Liver (tissue), 9 donors: ENCODE measurements around the gene KCP. TPM values are rescaled to one million over a fixed set of nuclear protein-coding genes. Genes with fewer than 3 reads are reported as not detected.

Experiments used
- DNase-seq: peaks from one replicate; pipeline ENCODE4 v3.0.0-alpha.2; 2017; ENCODE audit warnings: low spot score
- H3K27ac ChIP-seq, 2 donors: one replicate each; pipeline ENCODE4 v1.7.0; 2013; ENCODE audit warnings: inconsistent platforms in 2 of 2, low read length in 2 of 2, control low read depth in 1 of 2, low read depth in 1 of 2, mild to moderate bottlenecking in 1 of 2
- H3K27me3 ChIP-seq, 4 donors: one replicate each; pipeline versions ENCODE4 v1.6.1 to v1.7.0; 2013; ENCODE audit warnings: low read length in 3 of 4, inconsistent platforms in 1 of 4, mild to moderate bottlenecking in 1 of 4, moderate library complexity in 1 of 4; ENCODE audit not compliant: control insufficient read depth in 4 of 4, insufficient read depth in 4 of 4
- H3K36me3 ChIP-seq, 4 donors: one replicate each; pipeline versions ENCODE4 v1.6.1 to v1.7.0; 2013; ENCODE audit warnings: low read length in 3 of 4, mild to moderate bottlenecking in 3 of 4, low read depth in 1 of 4, moderate library complexity in 1 of 4; ENCODE audit not compliant: control insufficient read depth in 4 of 4, insufficient read depth in 3 of 4
- H3K4me1 ChIP-seq, 4 donors: one replicate each; pipeline versions ENCODE4 v1.6.1 to v1.7.0; 2013; ENCODE audit warnings: low read length in 3 of 4, mild to moderate bottlenecking in 3 of 4, moderate library complexity in 1 of 4; ENCODE audit not compliant: control insufficient read depth in 4 of 4, insufficient read depth in 4 of 4
- H3K4me3 ChIP-seq, 3 donors: one replicate each; pipeline versions ENCODE4 v1.6.1 to v1.7.0; 2013; ENCODE audit warnings: low read length in 3 of 3, control low read depth in 1 of 3, low read depth in 1 of 3, mild to moderate bottlenecking in 1 of 3
- H3K9ac ChIP-seq, 2 donors: one replicate each; pipeline ENCODE4 v1.7.0; 2013; ENCODE audit warnings: low read length in 2 of 2, mild to moderate bottlenecking in 2 of 2, moderate library complexity in 2 of 2, control low read depth in 1 of 2, low read depth in 1 of 2
- H3K9me3 ChIP-seq, 4 donors: one replicate each; pipeline versions ENCODE4 v1.6.1 to v1.7.0; 2013; ENCODE audit warnings: low read length in 3 of 4; ENCODE audit not compliant: control insufficient read depth in 4 of 4
- ATF3 ChIP-seq: IDR thresholded peaks from 2 replicates; pipeline ENCODE4 v1.6.1; 2016; ENCODE audit warnings: antibody characterized with exemption
- FOXA1 ChIP-seq: IDR thresholded peaks from 2 replicates; pipeline ENCODE4 v1.6.1; 2016; ENCODE audit warnings: antibody characterized with exemption
- FOXA2 ChIP-seq: IDR thresholded peaks from 2 replicates; pipeline ENCODE4 v1.6.1; 2016; ENCODE audit warnings: antibody characterized with exemption
- HNF4A ChIP-seq, 2 donors: conservative IDR thresholded peaks; 2 replicates each; pipeline ENCODE4 v1.6.1; 2016; ENCODE audit warnings: antibody characterized with exemption in 2 of 2, mild to moderate bottlenecking in 2 of 2
- HNF4G ChIP-seq: IDR thresholded peaks from 2 replicates; pipeline ENCODE4 v1.6.1; 2016; ENCODE audit warnings: antibody characterized with exemption
- JUND ChIP-seq, 2 donors: IDR thresholded peaks; 2 replicates each; pipeline ENCODE4 v1.6.1; 2016; ENCODE audit warnings: antibody characterized with exemption in 2 of 2
- MAX ChIP-seq: IDR thresholded peaks from 2 replicates; pipeline ENCODE4 v1.6.1; 2016; ENCODE audit warnings: antibody characterized with exemption
- RAD21 ChIP-seq, 2 donors: IDR thresholded peaks; 2 replicates each; pipeline ENCODE4 v1.6.1; 2016; ENCODE audit warnings: antibody characterized with exemption in 2 of 2, mild to moderate bottlenecking in 2 of 2
- REST ChIP-seq: IDR thresholded peaks from 2 replicates; pipeline ENCODE4 v1.6.1; 2016; ENCODE audit warnings: antibody characterized with exemption, mild to moderate bottlenecking
- RXRA ChIP-seq, 2 donors: IDR thresholded peaks; 2 replicates each; pipeline ENCODE4 v1.6.1; 2017 to 2018; ENCODE audit warnings: antibody characterized with exemption in 2 of 2, mild to moderate bottlenecking in 1 of 2
- SP1 ChIP-seq: IDR thresholded peaks from 2 replicates; pipeline ENCODE4 v1.6.1; 2018; ENCODE audit warnings: antibody characterized with exemption, mild to moderate bottlenecking
- TAF1 ChIP-seq: conservative IDR thresholded peaks from 2 replicates; pipeline ENCODE4 v1.6.1; 2016; ENCODE audit warnings: antibody characterized with exemption, mild to moderate bottlenecking
- YY1 ChIP-seq: IDR thresholded peaks from 2 replicates; pipeline ENCODE4 v1.6.1; 2016; ENCODE audit warnings: antibody characterized with exemption, mild to moderate bottlenecking
- ZBTB33 ChIP-seq: IDR thresholded peaks from 2 replicates; pipeline ENCODE4 v1.6.1; 2016; ENCODE audit warnings: antibody characterized with exemption
- WGBS: extraction: QIAGEN DNeasy Blood & Tissue Kit; methylation state at CpG from one replicate; pipeline ENCODE4 v1.1.7; 2013; 5-methylcytosine and 5-hydroxymethylcytosine counted together
- polyA plus RNA-seq, 2 donors: library from polyadenylated mRNA; stranded (reverse) in 1 of 2; unstranded in 1 of 2; fragments of 200-250 nt in 1 of 2; fragments of >200 nt in 1 of 2; fragmentation: Nextera tagmentation in 1 of 2; extraction: Ambion mirVana in 1 of 2; gene quantifications; one replicate each; pipeline versions ENCODE4 v1.2.1 to v1.2.3, GENCODE V29; 2013 to 2015
- total RNA-seq, 2 donors: library from RNA; depleted of rRNA; stranded (reverse); fragments of >200 nt; gene quantifications; one replicate each; pipeline ENCODE4 v1.2.3, GENCODE V29; 2014
- donor health status: healthy.
- donor health status: healthy.
- donor health status: healthy.
- donor health status: healthy.
- donor health status: healthy.

KCP gene
- total and polyA plus RNA-seq, 4 donors = 0.02 to 0.08 (median 0.05) TPM; not detected in 1

- no peak overlapping the region for H3K9ac ChIP-seq
- no peaks in the 10 kb centered on the region for H3K9me3 ChIP-seq
- H3K27me3 ChIP-seq = no peaks in the 10 kb centered on the region
- no peak overlapping the region for H3K27ac ChIP-seq
- H3K4me3 ChIP-seq = no peak overlapping the region
- WGBS = 80% methylated on average over 9 of the region's 9 CpGs
- H3K4me1 ChIP-seq = no peaks in the 10 kb centered on the region
- no peaks in the 10 kb centered on the region for H3K36me3 ChIP-seq
- DNase-seq = no peak
- TF ChIP-seq FOXA2 (no peak), MAX (no peak), HNF4G (no peak), SP1 (no peak), RXRA (IDR thresholded peaks at IDR 0.05) (no peak), YY1 (no peak), ZBTB33 (no peak), JUND (IDR thresholded peaks at IDR 0.05) (no peak)
Observed at GRCh38 chr7:128921866-128922440, 11.4 kb upstream of the KCP start.

- no peak for TF ChIP-seq TAF1
- TF ChIP-seq FOXA1 = no peak
- TF ChIP-seq RAD21 (IDR thresholded peaks at IDR 0.05) = no peak
- TF ChIP-seq JUND (IDR thresholded peaks at IDR 0.05) = no peak
- no peak for TF ChIP-seq YY1
- no peak for TF ChIP-seq ZBTB33
- TF ChIP-seq RXRA (IDR thresholded peaks at IDR 0.05) = no peak
- TF ChIP-seq FOXA2 = no peak
- TF ChIP-seq HNF4A (conservative IDR thresholded peaks at IDR 0.05) = no peak
- TF ChIP-seq HNF4G = no peak
- TF ChIP-seq SP1 = no peak
- TF ChIP-seq REST = no peak
- TF ChIP-seq ATF3 = no peak
- Histone ChIP-seq H3K4me1 (no peaks in the 10 kb centered on the region), H3K27ac (no peak overlapping the region), H3K9me3 (no peaks in the 10 kb centered on the region), H3K27me3 (no peaks in the 10 kb centered on the region), H3K9ac (no peak overlapping the region), H3K4me3 (no peak overlapping the region), H3K36me3 (no peaks in the 10 kb centered on the region)
- no peak for DNase-seq
- 69% methylated on average over 13 of the region's 13 CpGs for WGBS
Observed at GRCh38 chr7:128920913-128921582, 10.5 kb upstream of the KCP start.
